NCI-H2081 treated with DMSO at 0.1 percent for 48 hours (cell line): ENCODE results near the gene CARD6.
"Not testable (repeated sequence)": the region's sequence is repeated elsewhere in the genome, so short reads cannot be mapped to it uniquely, and the experiment has no call there.

Experiments used
- DNase-seq: peaks from one replicate; lab custom pipeline; 2025; lab: John Stamatoyannopoulos, UW

Gene CARD6

GRCh38 chr5:40841068-40841805 is at the start of gene CARD6:
Gene CARD6, plus strand, starts transcription at chr5:40841367. Its CDS starts 16 bp downstream, at chr5:40841383.
- no peak for DNase-seq

- no peak for DNase-seq
These were observed 49.4 kb upstream of the CARD6 start for GRCh38 chr5:40791715-40792139.

GRCh38 chr5:40792691-40793090 is 48.5 kb upstream of the CARD6 start:
- not testable (repeated sequence) for DNase-seq

GRCh38 chr5:40794340-40794739 is 46.8 kb upstream of the CARD6 start:
- not testable (repeated sequence) for DNase-seq

GRCh38 chr5:40794877-40795276 is 46.3 kb upstream of the CARD6 start:
- not testable (repeated sequence) for DNase-seq

- no peak for DNase-seq
These were observed 44.7 kb upstream of the CARD6 start for GRCh38 chr5:40796487-40796889.

- peak; percentile 47 for DNase-seq
These were observed 43.7 kb upstream of the CARD6 start for GRCh38 chr5:40797273-40798011.

GRCh38 chr5:40798012-40798800 is 43.0 kb upstream of the CARD6 start, which contains the start of gene PRKAA1:
Gene PRKAA1, minus strand, starts transcription at chr5:40798374. Its CDS starts 185 bp downstream, at chr5:40798189.
- DNase-seq: peak; percentile 77

GRCh38 chr5:40798801-40799210 is 42.4 kb upstream of the CARD6 start:
- DNase-seq: no peak

- no peak for DNase-seq
These were observed 41.9 kb upstream of the CARD6 start for GRCh38 chr5:40799258-40799657.

GRCh38 chr5:40801771-40802562 is 39.2 kb upstream of the CARD6 start:
- DNase-seq: no peak

GRCh38 chr5:40812125-40812524 is 29.0 kb upstream of the CARD6 start:
- DNase-seq: no peak

GRCh38 chr5:40813698-40814281 is 27.4 kb upstream of the CARD6 start:
- no peak for DNase-seq

- no peak for DNase-seq
These were observed 17.7 kb upstream of the CARD6 start for GRCh38 chr5:40823459-40823858.

GRCh38 chr5:40825461-40826043 is 15.6 kb upstream of the CARD6 start:
- not testable (repeated sequence) for DNase-seq

- DNase-seq: no peak
These were observed 14.5 kb upstream of the CARD6 start for GRCh38 chr5:40826489-40827187.

- DNase-seq: no peak
These were observed 13.8 kb upstream of the CARD6 start for GRCh38 chr5:40827188-40827977.

GRCh38 chr5:40828021-40828631 is 13.0 kb upstream of the CARD6 start:
- no peak for DNase-seq
